T-helper 1 cell treated with Interleukin-12 subunit alpha and Interleukin-12 subunit beta and Interleukin-4 antibody, amounts not matched to agents 30 μg/mL and 1 μg/mL, for 36 hours (primary cell): ENCODE measurements around the gene CSMD2.

Experiments
- H3K27ac Mint-ChIP-seq: one replicate; pipeline ENCODE4 v1.8.0; 2021; ENCODE audit warnings: mild to moderate bottlenecking, mixed read lengths
- H3K27me3 Mint-ChIP-seq: one replicate; pipeline ENCODE4 v1.8.0; 2021; ENCODE audit warnings: low read depth, mixed read lengths
- H3K36me3 Mint-ChIP-seq: one replicate; pipeline ENCODE4 v1.8.0; 2021; ENCODE audit warnings: low read depth, mixed read lengths
- H3K4me1 Mint-ChIP-seq: one replicate; pipeline ENCODE4 v1.8.0; 2021; ENCODE audit warnings: low read depth, mixed read lengths
- H3K4me3 Mint-ChIP-seq: one replicate; pipeline ENCODE4 v1.8.0; 2021; ENCODE audit warnings: mild to moderate bottlenecking, moderate library complexity, mixed read lengths
- H3K9me3 Mint-ChIP-seq: one replicate; pipeline ENCODE4 v1.8.0; 2021; ENCODE audit warnings: mixed read lengths

The CSMD2 gene

DNA sequence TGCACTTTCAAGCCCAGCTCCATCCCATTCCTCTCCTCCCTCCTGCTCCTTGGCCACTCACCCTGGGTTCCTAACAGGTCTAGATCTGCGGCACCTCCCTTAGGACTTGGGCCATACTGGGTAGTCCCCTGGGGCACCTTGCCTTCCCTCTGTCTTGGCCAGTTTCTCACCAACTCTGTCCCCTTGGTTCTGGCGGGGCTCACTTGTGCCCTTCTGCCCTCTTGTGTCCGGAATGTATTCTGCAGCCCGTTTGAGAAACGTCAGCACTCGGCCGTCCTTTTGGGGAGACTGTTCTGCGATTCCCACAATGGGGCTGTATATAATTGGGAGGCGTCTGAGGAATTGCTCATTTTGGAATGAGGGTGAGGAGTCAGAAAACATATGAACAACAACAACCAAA lies 530.2 kb downstream of the CSMD2 start:
- Mint-ChIP-seq H3K27me3 (peaks cover 26% of the 10 kb centered on the region), H3K27ac (no peak overlapping the region)

DNA sequence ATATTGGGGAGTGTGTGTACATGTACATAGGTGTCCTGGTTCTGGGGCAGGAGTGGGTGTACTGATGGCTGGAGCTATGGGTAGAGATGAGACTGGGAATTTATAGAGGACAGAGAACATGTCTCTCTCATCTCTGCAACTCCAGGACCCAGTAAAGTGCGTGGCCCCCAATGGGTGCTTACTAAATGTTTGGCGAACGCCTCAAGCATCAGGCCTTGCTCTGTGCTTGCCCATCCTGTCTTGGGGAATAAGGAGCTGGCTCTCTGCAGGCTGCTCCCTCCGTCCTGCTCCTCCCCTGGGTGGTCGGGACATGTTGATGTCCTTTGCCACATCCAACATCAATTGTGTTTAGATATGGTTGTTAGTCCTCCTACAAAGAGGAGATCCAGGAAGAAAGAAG lies 530.9 kb downstream of the CSMD2 start:
- H3K4me1 Mint-ChIP-seq, result no peaks in the 10 kb centered on the region
- no peak overlapping the region for H3K27ac Mint-ChIP-seq
- H3K4me3 Mint-ChIP-seq, result no peak overlapping the region
- H3K36me3 Mint-ChIP-seq, result no peaks in the 10 kb centered on the region
- H3K9me3 Mint-ChIP-seq, result no peaks in the 10 kb centered on the region
- peaks cover 22% of the 10 kb centered on the region for H3K27me3 Mint-ChIP-seq

More for the DNA sequence above, 530.2 kb downstream of the CSMD2 start:
- Mint-ChIP-seq H3K4me1 (no peaks in the 10 kb centered on the region), H3K4me3 (no peak overlapping the region), H3K36me3 (no peaks in the 10 kb centered on the region), H3K9me3 (no peaks in the 10 kb centered on the region)

DNA sequence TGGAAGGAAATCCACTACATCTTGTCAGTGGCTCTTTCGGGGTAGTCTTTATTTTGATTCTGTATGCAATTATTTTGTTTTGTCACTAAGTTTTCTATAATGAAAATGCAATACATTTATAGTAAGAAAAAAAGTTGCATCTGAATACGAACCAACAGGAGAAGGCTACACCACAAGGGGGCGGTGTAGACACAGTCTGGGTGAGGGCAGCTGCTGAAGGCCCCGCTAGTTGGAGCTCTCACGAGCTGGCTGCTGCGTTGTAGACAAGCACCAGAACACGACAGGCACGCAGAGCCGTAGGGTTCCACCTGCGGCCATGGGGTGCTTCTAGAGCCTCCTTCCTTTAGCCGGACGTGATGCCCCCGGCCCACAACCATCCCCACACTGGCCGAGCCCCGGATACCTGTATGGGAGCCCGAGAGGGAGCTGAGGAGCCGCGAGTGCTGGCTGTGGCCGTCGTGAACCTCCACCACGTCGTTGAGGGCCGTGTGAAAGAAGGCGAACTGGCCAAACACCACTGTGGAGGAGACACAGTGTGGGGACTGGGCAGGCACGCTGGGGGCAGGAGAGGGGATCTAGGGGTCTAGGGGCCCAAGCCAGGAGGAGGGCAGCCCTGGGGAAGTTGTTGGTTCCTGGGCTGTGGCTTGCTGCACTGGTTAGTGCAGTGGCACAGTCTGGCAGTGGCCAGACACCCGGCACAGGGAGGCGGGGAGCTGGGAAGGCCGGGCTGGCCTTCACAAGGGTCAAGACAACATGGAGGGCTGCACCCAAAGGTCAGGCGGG lies 531.8 kb downstream of the CSMD2 start:
- no peak overlapping the region for H3K27ac Mint-ChIP-seq

DNA sequence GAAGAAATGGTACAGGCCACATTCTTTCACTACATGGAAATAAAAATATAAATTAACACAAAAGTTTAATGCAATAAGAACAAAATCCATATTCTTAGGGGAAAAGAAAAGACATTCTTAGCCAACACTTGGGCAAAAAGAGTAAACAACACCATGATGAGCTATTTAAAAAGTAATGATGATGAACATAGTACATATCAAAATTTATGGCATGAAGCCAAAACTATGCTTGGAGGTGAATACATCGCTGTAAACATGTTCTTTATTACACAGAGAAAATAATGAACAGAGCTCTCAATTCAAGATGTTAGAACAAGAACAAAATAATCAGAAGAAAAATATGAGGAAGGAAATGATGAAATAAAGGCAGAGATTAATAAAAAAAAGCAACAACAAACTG lies 534.3 kb downstream of the CSMD2 start:
- H3K9me3 Mint-ChIP-seq, result no peaks in the 10 kb centered on the region
- no peaks in the 10 kb centered on the region for H3K36me3 Mint-ChIP-seq
- H3K4me3 Mint-ChIP-seq, result no peak overlapping the region
- peaks cover 28% of the 10 kb centered on the region for H3K27me3 Mint-ChIP-seq
- no peaks in the 10 kb centered on the region for H3K4me1 Mint-ChIP-seq
- no peak overlapping the region for H3K27ac Mint-ChIP-seq

More for the DNA sequence above, 531.8 kb downstream of the CSMD2 start:
- no peaks in the 10 kb centered on the region for H3K9me3 Mint-ChIP-seq
- H3K36me3 Mint-ChIP-seq, result no peaks in the 10 kb centered on the region
- H3K4me1 Mint-ChIP-seq, result no peaks in the 10 kb centered on the region
- H3K4me3 Mint-ChIP-seq, result no peak overlapping the region
- peaks cover 22% of the 10 kb centered on the region for H3K27me3 Mint-ChIP-seq

DNA sequence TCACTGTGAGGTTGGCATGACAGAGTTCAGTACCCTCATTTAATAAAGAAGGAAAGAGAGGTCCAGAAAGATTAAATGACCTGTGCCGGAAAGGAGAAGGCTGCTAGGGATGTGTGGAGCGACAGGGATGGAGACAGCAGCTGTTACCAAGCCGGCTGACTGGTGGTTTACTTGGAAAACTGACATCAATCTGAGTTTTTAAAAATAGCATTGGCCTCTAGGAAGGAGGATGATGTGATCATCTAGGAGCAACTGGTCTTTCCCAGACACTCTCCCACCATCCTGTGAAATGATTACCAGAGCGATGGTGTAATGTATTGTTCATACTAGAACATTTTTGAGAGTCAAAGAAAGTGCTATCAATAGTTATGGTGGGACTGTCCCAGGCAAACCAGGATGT lies 538.2 kb downstream of the CSMD2 start:
- Mint-ChIP-seq H3K9me3 (no peaks in the 10 kb centered on the region), H3K27me3 (peaks cover 20% of the 10 kb centered on the region), H3K4me1 (no peaks in the 10 kb centered on the region), H3K4me3 (no peak overlapping the region), H3K27ac (no peak overlapping the region), H3K36me3 (no peaks in the 10 kb centered on the region)

DNA sequence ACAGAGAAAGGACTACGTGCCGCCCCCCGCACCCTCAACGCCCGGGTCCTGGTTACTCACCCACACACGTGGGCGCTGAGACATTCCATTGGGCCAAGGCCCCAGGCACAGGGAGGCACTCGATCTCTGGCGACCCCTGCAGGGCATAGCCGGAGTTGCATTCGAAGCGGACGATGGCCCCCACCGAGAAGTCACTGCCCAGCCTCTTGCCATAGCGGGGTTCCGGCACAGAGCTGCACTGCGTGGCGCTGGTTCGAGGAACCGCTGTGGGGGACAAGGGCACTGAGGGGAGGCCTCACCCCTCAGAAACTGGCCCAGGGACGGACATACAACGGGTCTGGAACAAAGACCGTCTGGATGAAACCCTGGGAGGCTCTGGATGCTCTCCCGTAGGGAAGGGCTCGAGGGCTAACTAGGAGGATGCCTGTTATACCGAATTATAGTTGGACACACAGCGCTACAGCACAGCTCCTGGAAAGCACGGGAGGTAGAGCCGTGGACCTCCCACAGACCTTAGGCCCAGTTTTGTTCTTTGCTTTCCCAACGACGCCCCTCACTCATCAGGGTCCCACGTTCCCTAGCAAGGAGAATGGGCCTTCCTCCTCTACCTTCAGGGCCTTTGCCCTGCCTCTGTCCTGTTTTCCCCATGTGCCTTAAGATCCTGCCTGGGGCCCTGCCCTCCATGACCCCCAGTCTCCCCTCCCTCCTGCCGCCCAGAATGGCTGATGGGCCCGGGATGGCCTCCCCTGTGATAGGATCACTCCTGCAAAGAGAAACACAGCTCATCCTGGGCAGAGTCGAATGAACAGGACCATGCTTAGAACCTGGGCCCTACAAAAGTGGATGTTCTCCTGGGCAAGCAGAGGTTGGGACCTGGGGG lies 539.8 kb downstream of the CSMD2 start:
- H3K4me3 Mint-ChIP-seq, result no peak overlapping the region
- H3K4me1 Mint-ChIP-seq, result no peaks in the 10 kb centered on the region
- H3K27me3 Mint-ChIP-seq, result peaks cover 10% of the 10 kb centered on the region

DNA sequence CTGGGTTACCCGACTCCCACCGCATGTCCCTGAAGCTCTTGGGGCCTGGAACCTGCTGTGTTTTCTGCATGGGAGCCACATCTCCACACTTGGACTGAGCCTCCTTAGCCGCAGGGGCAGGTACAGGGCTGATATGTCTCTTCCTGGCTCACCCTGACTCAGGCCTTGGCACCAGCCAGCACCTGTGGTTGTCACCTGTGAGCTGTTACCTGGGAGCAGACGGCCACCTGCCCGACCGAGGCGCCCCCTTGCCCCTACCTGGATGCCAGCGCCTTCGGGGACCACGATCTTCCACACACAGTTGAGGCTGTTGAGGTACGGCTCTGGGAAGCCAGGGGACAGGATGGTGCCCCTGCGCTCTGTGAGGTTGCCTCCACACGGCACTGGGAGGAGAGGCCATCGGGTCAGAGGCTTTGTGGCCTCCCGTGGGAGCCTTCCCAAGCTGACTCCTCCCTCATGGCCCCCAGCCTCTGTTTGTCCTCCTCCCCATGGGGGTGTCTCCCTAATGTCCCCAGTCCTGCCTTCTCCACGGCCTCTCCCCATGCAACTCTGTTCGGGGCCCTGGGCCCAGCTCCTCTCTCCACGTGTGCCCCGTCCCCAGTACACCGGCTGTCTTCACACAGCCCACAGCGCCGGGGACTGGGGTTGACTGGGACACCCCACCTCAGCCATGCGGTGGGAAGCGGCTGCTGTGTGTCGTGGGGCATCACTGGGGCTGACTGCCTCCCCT lies 540.6 kb downstream of the CSMD2 start:
- no peaks in the 10 kb centered on the region for H3K36me3 Mint-ChIP-seq

More for the DNA sequence above, 539.8 kb downstream of the CSMD2 start:
- Mint-ChIP-seq H3K27ac (no peak overlapping the region), H3K9me3 (no peaks in the 10 kb centered on the region), H3K36me3 (no peaks in the 10 kb centered on the region)

DNA sequence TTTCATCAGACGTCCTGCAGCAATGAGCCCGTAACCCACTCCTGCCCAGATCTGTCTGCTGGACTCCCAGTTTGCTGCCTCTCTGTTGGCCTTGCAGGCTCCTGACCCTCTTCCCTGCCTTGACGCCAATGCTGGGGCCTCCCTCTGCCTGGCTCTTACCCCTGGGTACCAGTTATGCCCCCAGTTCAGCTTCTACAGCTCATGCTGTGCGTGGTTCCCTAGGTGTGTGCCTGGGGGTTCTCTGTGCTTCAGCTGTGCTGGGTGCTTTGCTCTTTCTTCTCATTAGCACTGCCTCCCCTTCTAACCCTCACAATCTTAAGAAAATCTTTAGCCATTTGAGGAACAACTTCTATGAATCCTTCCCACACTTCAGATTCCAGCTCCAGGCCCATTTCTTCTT lies 541.2 kb downstream of the CSMD2 start:
- Mint-ChIP-seq H3K27ac (no peak overlapping the region), H3K27me3 (peaks cover 8% of the 10 kb centered on the region), H3K4me1 (no peaks in the 10 kb centered on the region), H3K36me3 (no peaks in the 10 kb centered on the region), H3K9me3 (no peaks in the 10 kb centered on the region), H3K4me3 (no peak overlapping the region)

More for the DNA sequence above, 540.6 kb downstream of the CSMD2 start:
- H3K4me3 Mint-ChIP-seq, result no peak overlapping the region
- H3K27me3 Mint-ChIP-seq, result peaks cover 6% of the 10 kb centered on the region
- no peak overlapping the region for H3K27ac Mint-ChIP-seq
- H3K9me3 Mint-ChIP-seq, result no peaks in the 10 kb centered on the region
- H3K4me1 Mint-ChIP-seq, result no peaks in the 10 kb centered on the region

DNA sequence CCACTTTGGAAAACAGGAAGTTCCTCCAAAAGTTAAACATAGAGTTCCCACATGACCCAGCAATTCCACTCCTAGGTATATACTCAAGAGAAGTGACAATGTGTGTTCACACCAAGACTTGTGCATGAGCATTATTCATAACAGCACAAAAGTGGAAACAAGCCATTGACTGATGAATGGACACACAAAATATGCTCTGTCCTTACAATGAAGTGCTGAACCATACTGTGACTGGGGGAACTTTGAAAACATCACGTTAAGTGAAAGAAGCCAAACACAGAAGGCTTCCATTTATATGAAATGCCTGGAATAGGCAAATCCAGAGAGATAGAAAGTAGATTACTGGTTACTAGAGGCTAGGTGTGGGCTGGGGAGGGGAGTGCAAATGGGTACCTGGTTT lies 542.3 kb downstream of the CSMD2 start:
- Mint-ChIP-seq H3K27ac (no peak overlapping the region), H3K27me3 (peaks cover 10% of the 10 kb centered on the region), H3K9me3 (no peaks in the 10 kb centered on the region), H3K4me3 (no peak overlapping the region), H3K4me1 (no peaks in the 10 kb centered on the region), H3K36me3 (no peaks in the 10 kb centered on the region)

DNA sequence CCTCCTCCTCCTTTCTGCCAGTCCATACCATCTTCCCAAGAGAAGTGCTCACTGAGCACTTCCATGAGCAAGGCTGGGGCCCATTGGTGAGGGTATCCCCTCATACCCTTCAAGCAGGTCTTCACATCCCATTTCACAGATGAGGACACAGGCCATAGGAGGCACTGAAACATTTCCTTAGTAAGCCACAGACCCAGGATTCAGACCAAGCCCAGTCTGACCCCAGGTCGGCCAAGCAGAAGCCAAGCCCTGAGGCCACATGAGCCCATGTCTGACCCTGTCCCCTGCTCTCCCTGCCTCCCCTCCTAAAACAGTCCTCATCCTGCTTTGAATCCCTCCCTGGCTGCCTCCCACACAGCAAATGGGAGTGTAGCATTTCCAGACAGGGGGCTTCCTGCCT lies 546.4 kb downstream of the CSMD2 start:
- H3K27me3 Mint-ChIP-seq, result peaks cover 15% of the 10 kb centered on the region

DNA sequence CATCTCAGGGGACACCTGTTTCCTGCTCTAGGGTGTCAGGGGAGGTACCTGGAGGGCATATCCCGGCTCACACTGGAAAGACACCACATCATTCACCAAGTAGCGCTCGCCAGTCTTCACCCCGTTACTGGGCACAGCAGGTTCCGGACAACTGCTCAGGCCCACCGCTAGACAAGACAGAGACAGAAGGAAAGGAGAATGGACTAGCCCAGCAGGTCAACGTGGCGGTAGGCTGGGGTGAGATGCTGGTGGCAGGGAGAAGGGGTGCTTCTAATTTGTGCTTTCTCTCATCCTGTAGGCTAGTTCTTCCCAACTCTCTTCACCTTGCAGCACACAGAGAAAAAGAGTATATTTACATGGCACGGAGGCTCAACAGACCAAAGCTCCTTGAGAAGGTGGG lies 547.6 kb downstream of the CSMD2 start:
- Mint-ChIP-seq H3K9me3 (no peaks in the 10 kb centered on the region), H3K4me1 (peaks cover 2% of the 10 kb centered on the region), H3K27me3 (peaks cover 19% of the 10 kb centered on the region)

More for the DNA sequence above, 546.4 kb downstream of the CSMD2 start:
- no peaks in the 10 kb centered on the region for H3K9me3 Mint-ChIP-seq
- peaks cover 2% of the 10 kb centered on the region for H3K4me1 Mint-ChIP-seq
- H3K36me3 Mint-ChIP-seq, result no peaks in the 10 kb centered on the region
- H3K4me3 Mint-ChIP-seq, result no peak overlapping the region
- no peak overlapping the region for H3K27ac Mint-ChIP-seq

DNA sequence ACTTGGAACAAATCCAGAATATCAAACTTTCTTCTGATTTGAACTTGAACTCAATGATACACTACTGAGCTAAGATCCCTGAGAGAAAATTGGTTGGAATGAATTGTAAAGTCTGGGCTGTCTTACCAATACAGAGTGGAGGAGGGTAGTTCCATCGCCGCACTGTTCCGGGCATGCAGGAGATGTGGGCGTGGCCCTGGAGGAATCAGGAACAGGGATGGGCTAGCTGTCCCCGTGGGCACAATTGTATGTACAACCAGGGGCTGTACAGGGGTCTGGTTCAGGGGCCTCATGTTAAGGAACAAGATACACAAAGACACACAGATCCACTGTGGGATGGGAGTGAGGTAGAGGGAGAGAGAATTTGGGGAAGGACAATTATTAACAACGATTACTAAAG lies 548.2 kb downstream of the CSMD2 start:
- H3K4me1 Mint-ChIP-seq, result peaks cover 2% of the 10 kb centered on the region

More for the DNA sequence above, 547.6 kb downstream of the CSMD2 start:
- Mint-ChIP-seq H3K4me3 (no peak overlapping the region), H3K27ac (no peak overlapping the region), H3K36me3 (no peaks in the 10 kb centered on the region)

DNA sequence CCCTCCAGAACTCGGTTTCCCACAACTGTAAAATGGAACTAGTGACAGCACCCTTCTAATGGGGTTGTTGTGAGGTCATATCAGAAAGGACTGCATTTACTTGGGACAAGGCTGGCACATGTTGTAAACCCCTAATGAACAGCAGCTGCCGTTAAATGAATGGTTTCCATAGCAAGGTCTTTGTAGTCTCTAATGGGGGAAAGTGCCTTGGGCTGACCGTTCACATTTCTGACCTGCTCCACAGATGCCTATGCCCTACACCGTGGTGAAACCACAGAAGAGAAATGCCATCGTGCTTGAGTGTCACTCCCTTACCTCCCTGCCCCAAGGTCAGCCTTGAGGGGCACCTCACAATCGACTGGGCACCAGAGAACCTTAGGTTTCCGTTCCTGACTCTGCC lies 549.5 kb downstream of the CSMD2 start:
- Mint-ChIP-seq H3K27me3 (peaks cover 19% of the 10 kb centered on the region), H3K36me3 (no peaks in the 10 kb centered on the region), H3K9me3 (no peaks in the 10 kb centered on the region), H3K4me3 (no peak overlapping the region), H3K27ac (no peak overlapping the region), H3K4me1 (peaks cover 2% of the 10 kb centered on the region)

More for the DNA sequence above, 548.2 kb downstream of the CSMD2 start:
- no peaks in the 10 kb centered on the region for H3K36me3 Mint-ChIP-seq
- no peak overlapping the region for H3K27ac Mint-ChIP-seq
- H3K4me3 Mint-ChIP-seq, result no peak overlapping the region
- H3K9me3 Mint-ChIP-seq, result no peaks in the 10 kb centered on the region
- H3K27me3 Mint-ChIP-seq, result peaks cover 19% of the 10 kb centered on the region

DNA sequence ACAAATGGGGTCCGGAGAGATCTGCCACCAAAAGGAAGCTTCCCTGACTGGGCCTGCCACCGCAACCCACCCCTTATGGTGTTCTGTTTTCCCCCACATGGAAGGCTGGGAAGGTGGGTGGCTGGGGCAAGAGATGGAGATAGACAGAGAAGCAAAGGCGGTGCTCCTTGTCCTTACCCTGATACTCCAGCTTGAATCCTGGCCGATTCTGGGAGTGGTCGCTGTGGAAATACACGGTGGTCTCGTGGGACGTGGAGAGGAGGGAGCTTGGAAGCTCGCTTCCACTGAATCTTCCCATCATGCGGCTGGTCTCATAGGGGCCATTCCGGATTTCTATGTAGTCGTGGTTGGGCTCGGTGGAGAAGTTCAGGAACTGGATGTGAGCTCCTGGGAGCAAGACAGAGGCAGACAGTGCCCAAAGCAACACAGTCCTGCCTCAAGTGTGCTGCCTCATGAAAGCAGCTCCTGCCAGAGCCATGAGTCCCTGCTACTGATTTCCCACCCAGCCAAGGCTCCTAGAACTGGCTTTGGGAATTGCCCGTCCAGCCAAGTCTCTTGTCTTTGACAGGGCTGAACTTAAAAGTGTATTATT lies 554.1 kb downstream of the CSMD2 start:
- Mint-ChIP-seq H3K9me3 (no peaks in the 10 kb centered on the region), H3K4me3 (no peak overlapping the region), H3K27ac (no peak overlapping the region), H3K4me1 (peaks cover 2% of the 10 kb centered on the region), H3K36me3 (no peaks in the 10 kb centered on the region), H3K27me3 (peaks cover 5% of the 10 kb centered on the region)
